Fibroblast of skin of abdomen (primary cell): ENCODE data around the gene HSPA4.

Source experiments
- DNase-seq: peaks from one replicate; pipeline ENCODE4 v3.0.0-alpha.2; 2013

Gene HSPA4

DNA sequence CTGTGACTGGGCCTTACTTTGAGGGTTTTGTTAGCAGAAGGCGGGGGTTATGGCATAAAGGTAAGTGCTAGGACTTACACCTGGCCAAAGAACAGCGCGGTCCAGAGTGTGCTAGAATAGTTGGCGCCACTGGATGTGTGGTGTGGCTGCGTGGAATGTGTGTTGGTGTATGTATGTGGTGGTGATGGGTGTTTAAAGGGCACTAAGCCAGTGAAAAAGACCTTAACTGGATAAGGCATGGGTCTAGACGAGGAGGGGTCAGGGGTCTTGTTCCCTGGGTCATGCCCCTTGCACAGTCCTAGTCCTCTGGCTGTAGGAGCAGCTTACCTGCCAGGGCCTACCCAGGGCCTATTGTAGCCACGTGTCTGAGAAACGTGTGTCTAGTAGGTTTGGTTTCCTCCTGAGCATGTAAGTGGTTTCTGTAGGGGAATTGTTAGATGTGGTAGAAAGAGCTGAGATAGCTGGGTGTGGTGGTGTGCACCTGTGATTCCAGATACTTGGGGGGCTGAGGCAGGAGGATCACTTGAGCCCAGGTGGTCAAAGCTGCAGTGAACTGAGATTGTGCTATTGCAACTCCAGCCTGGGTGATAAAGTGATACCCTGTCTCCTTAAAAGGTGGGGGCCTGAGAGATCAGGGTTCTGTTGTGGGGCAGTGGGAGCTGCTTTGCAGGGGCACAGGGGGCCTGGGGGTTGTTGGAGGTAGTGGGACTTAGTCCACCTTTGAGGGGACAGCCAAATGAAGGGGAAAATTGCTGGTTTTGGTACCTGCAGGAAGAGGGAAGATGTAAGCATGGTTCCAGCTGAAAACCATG lies 55.2 kb downstream of the HSPA4 start:
- DNase-seq, result no peak

GRCh38 chr5:133108481-133108921 lies 56.7 kb downstream of the HSPA4 start:
- DNase-seq, result no peak

DNA sequence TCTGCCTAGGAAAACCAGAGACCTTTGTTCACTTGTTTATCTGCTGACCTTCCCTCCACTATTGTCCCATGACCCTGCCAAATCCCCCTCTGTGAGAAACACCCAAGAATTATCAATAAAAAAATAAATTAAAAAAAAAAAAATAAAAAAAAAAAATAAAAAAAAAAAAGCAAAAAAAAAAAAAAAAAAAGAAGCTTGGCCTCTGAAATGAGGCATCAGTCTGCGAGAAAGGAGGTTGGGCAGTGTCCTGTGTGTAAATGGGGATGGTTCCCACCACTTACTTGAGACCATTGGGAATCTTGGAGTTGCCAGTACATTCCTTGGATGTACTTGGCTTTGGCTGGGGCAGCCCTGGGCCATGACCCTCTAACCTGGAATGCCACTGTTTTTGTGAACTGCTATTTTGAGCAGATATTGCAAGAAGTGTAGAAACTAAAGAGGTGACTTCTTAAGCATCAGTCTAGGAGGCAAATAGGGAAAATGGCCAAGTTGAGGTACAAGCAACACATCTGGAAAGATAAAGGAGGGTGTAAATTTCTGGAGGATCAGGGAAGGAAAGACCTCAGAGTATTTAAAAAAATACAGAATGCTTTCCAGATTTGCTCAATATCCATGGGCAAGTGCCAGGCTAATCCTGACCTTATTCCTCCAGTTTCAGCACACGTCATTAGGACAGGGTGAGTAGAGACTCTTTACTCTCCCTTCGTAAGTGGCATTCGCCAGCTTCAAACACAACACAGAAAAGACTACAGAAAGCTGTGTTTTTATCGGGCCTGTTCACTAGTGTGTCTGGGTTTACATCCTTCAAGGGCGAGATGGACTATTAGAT lies 58.1 kb downstream of the HSPA4 start:
- DNase-seq, result no peak

GRCh38 chr5:133110709-133111108 lies 58.9 kb downstream of the HSPA4 start:
- no peak for DNase-seq

- DNase-seq, result peak; percentile 77
Measured at GRCh38 chr5:133111299-133111698, 59.5 kb downstream of the HSPA4 start.

DNA sequence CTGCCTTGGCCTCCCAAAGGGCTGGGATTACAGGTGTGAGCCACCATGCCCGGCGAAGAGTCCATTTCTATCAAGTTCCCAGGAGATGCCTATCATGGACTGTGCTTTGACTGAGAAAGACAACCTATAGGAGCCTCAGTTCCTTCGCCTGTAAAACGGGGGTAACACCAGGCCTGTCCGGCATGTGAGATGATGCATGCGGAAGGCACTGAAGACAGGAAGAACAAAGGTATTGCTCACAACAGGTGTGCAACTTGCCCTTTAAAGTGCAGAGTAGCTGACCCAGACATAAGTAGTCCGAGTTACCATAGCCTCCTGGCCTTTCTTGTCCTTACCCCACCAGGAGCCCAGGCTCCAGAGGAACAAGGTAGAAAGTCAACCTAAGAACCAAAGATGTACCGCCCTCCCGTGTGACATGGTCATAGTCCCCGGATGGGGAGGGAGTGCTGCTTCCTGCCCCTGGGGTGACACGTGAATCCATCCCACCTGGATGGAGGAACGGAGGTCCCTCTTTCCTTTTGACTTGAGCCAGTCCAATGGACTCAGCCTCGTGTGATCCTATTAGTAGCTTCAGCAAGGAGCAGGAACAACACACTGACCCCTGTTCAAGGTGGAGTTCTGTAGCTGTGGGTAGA lies 60.3 kb downstream of the HSPA4 start:
- no peak for DNase-seq

GRCh38 chr5:133113331-133114061 lies 61.7 kb downstream of the HSPA4 start:
- peak; percentile 37 for DNase-seq

GRCh38 chr5:133114166-133114932 lies 62.5 kb downstream of the HSPA4 start:
- DNase-seq, result no peak

DNA sequence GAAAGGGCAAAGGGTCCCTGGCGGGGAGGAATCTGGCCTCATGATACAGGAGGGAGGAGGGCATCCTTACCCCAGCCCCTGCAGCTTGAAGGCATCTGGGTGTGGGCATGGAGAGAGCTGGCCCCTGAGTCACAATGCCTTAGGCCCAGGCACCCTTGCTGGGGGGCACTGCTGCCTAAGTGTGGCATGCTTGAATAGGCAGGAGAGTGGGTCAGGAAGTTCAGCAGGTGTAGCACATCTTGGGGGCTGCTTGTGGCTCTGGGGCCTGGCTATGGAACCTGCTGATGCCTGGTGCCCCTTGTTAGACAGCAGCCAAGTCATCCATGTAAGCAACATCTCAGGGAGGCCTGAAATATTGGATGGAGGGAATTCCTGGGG lies 63.1 kb downstream of the HSPA4 start:
- no peak for DNase-seq

DNA sequence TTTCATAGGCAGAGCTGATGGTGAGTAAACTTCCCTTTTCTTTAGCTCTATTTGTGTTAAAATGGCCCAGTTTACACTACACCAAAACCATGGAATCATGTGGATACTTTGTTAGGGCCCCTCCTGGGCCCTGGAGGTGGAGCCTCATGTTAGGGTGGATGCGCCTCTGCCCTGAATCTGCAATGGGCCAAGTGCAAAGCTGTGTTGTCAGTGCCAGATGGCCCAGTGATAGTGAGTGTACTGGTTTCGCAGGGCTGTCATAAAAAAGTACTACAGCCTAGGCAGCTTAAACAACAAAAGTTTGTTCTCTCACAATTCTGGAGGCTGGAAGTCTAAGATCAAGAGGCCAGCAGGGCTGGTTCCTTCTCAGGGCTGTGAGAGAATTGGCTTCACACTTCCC lies 64.8 kb downstream of the HSPA4 start:
- no peak for DNase-seq

GRCh38 chr5:133117166-133117911 lies 65.5 kb downstream of the HSPA4 start:
- DNase-seq, result no peak

- DNase-seq, result no peak
Measured at GRCh38 chr5:133117912-133118445, 66.2 kb downstream of the HSPA4 start.

DNA sequence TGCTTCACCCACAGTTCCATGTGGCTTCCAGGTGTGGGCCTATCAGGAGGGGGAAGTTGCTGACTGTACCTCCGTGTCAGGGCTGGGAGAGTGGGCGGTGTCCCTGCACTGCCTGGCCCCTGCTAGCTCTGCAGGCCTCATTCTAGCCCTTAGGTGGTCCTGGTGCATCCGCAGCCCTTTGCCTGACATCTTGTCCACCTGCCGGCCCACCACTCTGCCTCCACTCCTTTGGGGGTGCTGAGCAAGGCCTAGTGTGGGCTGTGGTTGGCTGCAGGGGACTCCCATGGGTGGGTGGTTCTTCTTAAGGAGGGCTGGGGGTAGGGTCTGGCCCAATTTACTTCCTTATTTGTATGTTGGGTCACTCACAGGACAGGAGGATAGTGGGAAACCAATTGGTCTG lies 66.9 kb downstream of the HSPA4 start:
- DNase-seq, result no peak

GRCh38 chr5:133119233-133119711 lies 67.5 kb downstream of the HSPA4 start:
- DNase-seq, result no peak

DNA sequence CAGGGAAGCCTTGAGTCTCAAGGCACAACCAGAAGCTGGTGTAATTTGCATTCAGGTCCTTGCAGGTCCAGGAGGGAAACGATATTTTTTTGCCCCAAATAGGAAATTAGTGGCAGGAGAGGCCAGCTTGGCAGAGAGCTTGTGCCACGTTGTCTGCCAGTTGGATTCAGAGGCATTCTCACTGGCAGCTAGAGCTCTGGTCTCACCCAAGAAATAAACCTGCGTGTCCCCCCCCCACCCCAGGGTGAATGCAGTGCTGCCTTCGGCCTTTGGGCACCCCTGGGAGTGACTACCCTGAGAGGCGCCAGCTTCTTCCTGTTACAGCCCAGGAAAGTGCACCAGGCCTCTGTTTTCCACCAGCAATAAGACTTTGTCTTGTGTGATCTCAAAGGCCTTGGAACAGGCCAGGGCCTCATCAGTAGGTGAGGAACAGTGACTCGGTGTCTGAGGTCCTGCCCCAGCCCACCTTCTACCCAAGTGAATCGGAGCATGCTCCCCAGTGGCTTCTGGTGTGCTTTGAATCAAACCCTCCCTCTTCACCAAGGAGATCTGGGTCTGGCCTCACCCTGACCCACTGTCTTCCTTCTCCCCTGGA lies 68.4 kb downstream of the HSPA4 start:
- DNase-seq, result no peak

GRCh38 chr5:133121080-133121479 lies 69.3 kb downstream of the HSPA4 start:
- no peak for DNase-seq

GRCh38 chr5:133121611-133122150 lies 69.9 kb downstream of the HSPA4 start:
- no peak for DNase-seq

- DNase-seq, result no peak
Measured at GRCh38 chr5:133122711-133123110, 70.9 kb downstream of the HSPA4 start.

GRCh38 chr5:133123297-133123696 lies 71.5 kb downstream of the HSPA4 start:
- no peak for DNase-seq

DNA sequence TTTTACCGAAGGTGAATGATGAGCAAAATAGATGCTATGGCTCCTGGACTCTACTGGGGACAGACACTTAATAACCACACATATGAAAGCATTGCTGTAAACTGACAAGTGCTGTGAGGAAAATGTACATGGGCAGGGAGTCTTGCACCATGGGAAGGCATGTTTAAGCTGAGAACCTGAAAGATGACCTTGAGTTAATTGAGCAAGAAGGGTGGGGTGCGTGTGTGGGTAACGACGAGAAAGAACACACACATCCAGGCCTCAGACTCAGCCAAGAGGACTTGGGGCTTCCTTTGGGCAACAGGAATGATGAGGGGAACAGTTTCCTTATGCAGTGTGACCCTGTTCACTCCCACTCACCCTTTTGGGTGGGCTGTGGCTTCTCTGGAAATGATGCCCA lies 73.1 kb downstream of the HSPA4 start:
- DNase-seq, result no peak
